ENCODE data around the gene FGF16.

FGF16 gene

GRCh38 chrX:77441033-77441432 is 6.2 kb upstream of the FGF16 start:
- Histone ChIP-seq H3K4me2 (ENCODE audit: low read length) (no peak overlapping the region), H3K4me3 (ENCODE audit: low read depth, low read length) (no peak overlapping the region), H4K91ac (ENCODE audit: low read depth, low read length) (no peak overlapping the region), H2BK120ac (ENCODE audit: insufficient read depth, low read length, poor library complexity) (no peak overlapping the region), H3K36me3 (ENCODE audit: control insufficient read depth in 1 of 2, insufficient read depth in 2 of 2, low read length in 2 of 2) (no peaks in the 10 kb centered on the region), H3K9ac (ENCODE audit: low read length) (no peak overlapping the region), H3K4me1 (ENCODE audit: control insufficient read depth in 1 of 2, insufficient read depth in 2 of 2, low read length in 2 of 2) (peaks cover 0 to under 1% of the 10 kb centered on the region in 2 experiments), H2BK12ac (ENCODE audit: low read length) (no peak overlapping the region), H3K23ac (ENCODE audit: low read length) (no peak overlapping the region), H2AK5ac (ENCODE audit: low read length) (no peak overlapping the region), H3K4ac (ENCODE audit: low read depth, low read length) (no peak overlapping the region), H3K27me3 (ENCODE audit: insufficient read depth, low read length) (peaks cover 4% of the 10 kb centered on the region), H4K12ac (ENCODE audit: low read depth, low read length) (no peak overlapping the region), H3K14ac (ENCODE audit: low read length) (no peak overlapping the region), H3K18ac (ENCODE audit: low read length) (no peak overlapping the region), H3K27ac (ENCODE audit: low read depth, low read length) (no peak overlapping the region), H3K79me1 (ENCODE audit: low read length) (no peaks in the 10 kb centered on the region), H4K8ac (ENCODE audit: low read depth, low read length) (no peak overlapping the region), H3K79me2 (ENCODE audit: control insufficient read depth, insufficient read depth, low read length, poor library complexity) (no peaks in the 10 kb centered on the region), H3K9me3 (ENCODE audit: insufficient read depth, low read depth, low read length) (no peaks in the 10 kb centered on the region), H2BK5ac (ENCODE audit: low read depth, low read length, poor library complexity) (no peak overlapping the region), H2AFZ (ENCODE audit: insufficient read depth, low read length, poor library complexity) (no peak overlapping the region)
- DNase-seq: no peak
- no CpG with 5 or more reads among the region's 1 CpG for WGBS (ENCODE audit: extremely low coverage, insufficient coverage, insufficient read length)

- no peak overlapping the region for H2BK12ac ChIP-seq (ENCODE audit: low read length)
- no peak overlapping the region for H2BK120ac ChIP-seq (ENCODE audit: insufficient read depth, low read length, poor library complexity)
- no peak for DNase-seq
- no peak overlapping the region for H4K8ac ChIP-seq (ENCODE audit: low read depth, low read length)
- no peaks in the 10 kb centered on the region for H3K36me3 ChIP-seq (ENCODE audit: control insufficient read depth in 1 of 2, insufficient read depth in 2 of 2, low read length in 2 of 2)
- H3K27ac ChIP-seq (ENCODE audit: low read depth, low read length): no peak overlapping the region
- H3K4ac ChIP-seq (ENCODE audit: low read depth, low read length): no peak overlapping the region
- no peak overlapping the region for H2AK5ac ChIP-seq (ENCODE audit: low read length)
- H3K79me1 ChIP-seq (ENCODE audit: low read length): no peaks in the 10 kb centered on the region
- no peak overlapping the region for H2AFZ ChIP-seq (ENCODE audit: insufficient read depth, low read length, poor library complexity)
- peaks cover 5% of the 10 kb centered on the region for H3K27me3 ChIP-seq (ENCODE audit: insufficient read depth, low read length)
- H4K91ac ChIP-seq (ENCODE audit: low read depth, low read length): no peak overlapping the region
- H3K18ac ChIP-seq (ENCODE audit: low read length): no peak overlapping the region
- H3K4me1 ChIP-seq (ENCODE audit: control insufficient read depth in 1 of 2, insufficient read depth in 2 of 2, low read length in 2 of 2): peaks cover 0 to 2% of the 10 kb centered on the region in 2 experiments
- H2BK5ac ChIP-seq (ENCODE audit: low read depth, low read length, poor library complexity): no peak overlapping the region
- no peaks in the 10 kb centered on the region for H3K79me2 ChIP-seq (ENCODE audit: control insufficient read depth, insufficient read depth, low read length, poor library complexity)
- no peak overlapping the region for H3K4me2 ChIP-seq (ENCODE audit: low read length)
- H3K23ac ChIP-seq (ENCODE audit: low read length): no peak overlapping the region
- no peak overlapping the region for H3K9ac ChIP-seq (ENCODE audit: low read length)
- no peaks in the 10 kb centered on the region for H3K9me3 ChIP-seq (ENCODE audit: insufficient read depth, low read depth, low read length)
- H4K12ac ChIP-seq (ENCODE audit: low read depth, low read length): no peak overlapping the region
- H3K14ac ChIP-seq (ENCODE audit: low read length): no peak overlapping the region
- no peak overlapping the region for H3K4me3 ChIP-seq (ENCODE audit: low read depth, low read length)
Observed at GRCh38 chrX:77441479-77441878, 5.7 kb upstream of the FGF16 start.

GRCh38 chrX:77442728-77443127 is 4.5 kb upstream of the FGF16 start:
- DNase-seq: peak; percentile 10 to 29
- Histone ChIP-seq H3K4me1 (ENCODE audit: control insufficient read depth in 1 of 2, insufficient read depth in 2 of 2, low read length in 2 of 2) (peaks cover 5 to 7% of the 10 kb centered on the region in 2 experiments), H2AFZ (ENCODE audit: insufficient read depth, low read length, poor library complexity) (no peak overlapping the region), H2BK12ac (ENCODE audit: low read length) (no peak overlapping the region), H3K36me3 (ENCODE audit: control insufficient read depth in 1 of 2, insufficient read depth in 2 of 2, low read length in 2 of 2) (no peaks in the 10 kb centered on the region), H3K27me3 (ENCODE audit: insufficient read depth, low read length) (peaks cover 11% of the 10 kb centered on the region), H4K8ac (ENCODE audit: low read depth, low read length) (no peak overlapping the region), H2BK120ac (ENCODE audit: insufficient read depth, low read length, poor library complexity) (no peak overlapping the region), H3K14ac (ENCODE audit: low read length) (no peak overlapping the region), H3K27ac (ENCODE audit: low read depth, low read length) (no peak overlapping the region), H3K4me3 (ENCODE audit: low read depth, low read length) (no peak overlapping the region), H4K12ac (ENCODE audit: low read depth, low read length) (no peak overlapping the region), H3K79me1 (ENCODE audit: low read length) (no peaks in the 10 kb centered on the region), H3K18ac (ENCODE audit: low read length) (no peak overlapping the region), H4K91ac (ENCODE audit: low read depth, low read length) (no peak overlapping the region), H3K9me3 (ENCODE audit: insufficient read depth, low read depth, low read length) (no peaks in the 10 kb centered on the region), H3K4me2 (ENCODE audit: low read length) (no peak overlapping the region), H3K79me2 (ENCODE audit: control insufficient read depth, insufficient read depth, low read length, poor library complexity) (no peaks in the 10 kb centered on the region), H3K9ac (ENCODE audit: low read length) (no peak overlapping the region), H2BK5ac (ENCODE audit: low read depth, low read length, poor library complexity) (no peak overlapping the region), H3K23ac (ENCODE audit: low read length) (no peak overlapping the region), H3K4ac (ENCODE audit: low read depth, low read length) (no peak overlapping the region), H2AK5ac (ENCODE audit: low read length) (no peak overlapping the region)
- WGBS (ENCODE audit: extremely low coverage, insufficient coverage, insufficient read length): no CpG with 5 or more reads among the region's 1 CpG

- Histone ChIP-seq H4K12ac (ENCODE audit: low read depth, low read length) (no peak overlapping the region), H3K4me2 (ENCODE audit: low read length) (no peak overlapping the region), H2BK12ac (ENCODE audit: low read length) (no peak overlapping the region), H3K14ac (ENCODE audit: low read length) (no peak overlapping the region), H3K4me1 (ENCODE audit: control insufficient read depth in 1 of 2, insufficient read depth in 2 of 2, low read length in 2 of 2) (peaks cover 8 to 9% of the 10 kb centered on the region in 2 experiments), H3K18ac (ENCODE audit: low read length) (no peak overlapping the region), H4K91ac (ENCODE audit: low read depth, low read length) (no peak overlapping the region), H2BK5ac (ENCODE audit: low read depth, low read length, poor library complexity) (no peak overlapping the region), H2AFZ (ENCODE audit: insufficient read depth, low read length, poor library complexity) (no peak overlapping the region), H3K4ac (ENCODE audit: low read depth, low read length) (no peak overlapping the region), H2BK120ac (ENCODE audit: insufficient read depth, low read length, poor library complexity) (no peak overlapping the region), H3K79me2 (ENCODE audit: control insufficient read depth, insufficient read depth, low read length, poor library complexity) (no peaks in the 10 kb centered on the region), H3K27ac (ENCODE audit: low read depth, low read length) (no peak overlapping the region), H3K9ac (ENCODE audit: low read length) (no peak overlapping the region), H4K8ac (ENCODE audit: low read depth, low read length) (no peak overlapping the region), H3K36me3 (ENCODE audit: control insufficient read depth in 1 of 2, insufficient read depth in 2 of 2, low read length in 2 of 2) (no peaks in the 10 kb centered on the region), H3K27me3 (ENCODE audit: insufficient read depth, low read length) (peaks cover 22% of the 10 kb centered on the region), H2AK5ac (ENCODE audit: low read length) (no peak overlapping the region), H3K4me3 (ENCODE audit: low read depth, low read length) (no peak overlapping the region), H3K23ac (ENCODE audit: low read length) (no peak overlapping the region), H3K9me3 (ENCODE audit: insufficient read depth, low read depth, low read length) (no peaks in the 10 kb centered on the region), H3K79me1 (ENCODE audit: low read length) (no peaks in the 10 kb centered on the region)
- WGBS (ENCODE audit: extremely low coverage, insufficient coverage, insufficient read length): no CpG with 5 or more reads among the region's 1 CpG
- no peak for DNase-seq
Observed at GRCh38 chrX:77444075-77444474, 3.1 kb upstream of the FGF16 start.
